WTC11 (cell line): ENCODE data around the gene SLC26A11.

Experiments used
- ATF2 ChIP-seq: sonication (generic); formaldehyde crosslinking; IDR thresholded peaks from 2 replicates; pipeline ENCODE4 v1.8.1; 2022; ENCODE audit warnings: low read depth, missing genetic modification reagents, borderline replicate concordance
- CTCF ChIP-seq: fragments of 200-600 bp; IDR thresholded peaks from 2 replicates; pipeline ENCODE4 v1.8.0; 2022; ENCODE audit warnings: antibody characterized with exemption
- E2F4 ChIP-seq: sonication (generic); formaldehyde crosslinking; IDR thresholded peaks from 2 replicates; pipeline ENCODE4 v1.8.1; 2022; ENCODE audit warnings: low read depth, mild to moderate bottlenecking, moderate library complexity, missing genetic modification reagents, borderline replicate concordance
- FOXP1 ChIP-seq: sonication (generic); formaldehyde crosslinking; IDR thresholded peaks from 2 replicates; pipeline ENCODE4 v1.8.0; 2022; ENCODE audit warnings: missing genetic modification reagents, mild to moderate bottlenecking, moderate library complexity, borderline replicate concordance
- NFYB ChIP-seq: sonication (generic); formaldehyde crosslinking; conservative IDR thresholded peaks from 2 replicates; pipeline ENCODE4 v1.8.0; 2022; ENCODE audit warnings: low read depth, missing genetic modification reagents

- TF ChIP-seq CTCF (no peak), E2F4 (CRISPR knock-in tag) (no peak), NFYB (CRISPR knock-in tag) (no peak), FOXP1 (CRISPR knock-in tag) (no peak), ATF2 (no peak)
Observed at GRCh38 chr17:80183581-80184422, 36.4 kb upstream of the SLC26A11 start.
